ENCODE data around the gene PARP15. TPM values are rescaled to one million over a fixed set of nuclear protein-coding genes. Genes with fewer than 3 reads are reported as not detected.

The PARP15 gene
- total and polyA plus RNA-seq, 8 donors, result 0.25 to 4.5 (median 1.3) TPM; not detected in 1

DNA sequence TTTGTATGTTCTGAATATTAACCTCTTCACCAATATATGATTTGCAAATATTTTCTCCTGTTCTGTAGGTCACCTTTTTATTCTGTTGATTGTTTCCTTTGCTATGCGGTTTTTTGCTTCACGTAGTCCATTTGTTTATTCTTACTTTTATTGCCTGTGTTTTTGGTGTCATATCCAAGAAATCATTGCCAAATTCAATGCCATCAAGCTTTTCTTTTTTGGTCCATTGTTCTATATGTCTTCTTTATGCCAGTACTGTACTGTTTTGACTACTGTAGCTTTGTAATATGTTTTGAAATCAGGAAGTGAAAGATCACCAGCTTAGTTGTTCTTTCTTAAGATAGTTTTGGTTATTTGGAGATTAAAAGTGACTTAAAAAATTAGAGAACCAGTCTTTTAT lies 4.2 kb downstream of the PARP15 start:
- H3K4me3 ChIP-seq, result no peak overlapping the region
- no peak for DNase-seq

GRCh38 chr3:122582390-122582789 lies 4.9 kb downstream of the PARP15 start:
- WGBS, 5 donors, result 90 to 100% (median 95%) methylated on average over 1 of the region's 1 CpG
- intact Hi-C loops (cut with DNase I; ENCODE audit: low total_unique reads), result no loop called here
- peaks cover 0 to 27% (median 16%) of the 10 kb centered on the region in 4 donors for H3K9me3 ChIP-seq
- H3K4me3 ChIP-seq, result no peak overlapping the region
- peaks cover 0 to 4% (median 0%) of the 10 kb centered on the region in 3 donors for H3K27me3 ChIP-seq
- DNase-seq, result no peak
- H3K36me3 ChIP-seq, result no peaks in the 10 kb centered on the region
- peaks cover 0 to 9% (median 4%) of the 10 kb centered on the region in 4 donors for H3K4me1 ChIP-seq
- no peak overlapping the region for H3K27ac ChIP-seq
- TF ChIP-seq POLR2AphosphoS5 (IDR thresholded peaks at IDR 0.05) (no peak), EP300 (IDR thresholded peaks at IDR 0.05) (no peak), POLR2A (IDR thresholded peaks at IDR 0.05) (no peak)
- TF ChIP-seq, protein P1, sequence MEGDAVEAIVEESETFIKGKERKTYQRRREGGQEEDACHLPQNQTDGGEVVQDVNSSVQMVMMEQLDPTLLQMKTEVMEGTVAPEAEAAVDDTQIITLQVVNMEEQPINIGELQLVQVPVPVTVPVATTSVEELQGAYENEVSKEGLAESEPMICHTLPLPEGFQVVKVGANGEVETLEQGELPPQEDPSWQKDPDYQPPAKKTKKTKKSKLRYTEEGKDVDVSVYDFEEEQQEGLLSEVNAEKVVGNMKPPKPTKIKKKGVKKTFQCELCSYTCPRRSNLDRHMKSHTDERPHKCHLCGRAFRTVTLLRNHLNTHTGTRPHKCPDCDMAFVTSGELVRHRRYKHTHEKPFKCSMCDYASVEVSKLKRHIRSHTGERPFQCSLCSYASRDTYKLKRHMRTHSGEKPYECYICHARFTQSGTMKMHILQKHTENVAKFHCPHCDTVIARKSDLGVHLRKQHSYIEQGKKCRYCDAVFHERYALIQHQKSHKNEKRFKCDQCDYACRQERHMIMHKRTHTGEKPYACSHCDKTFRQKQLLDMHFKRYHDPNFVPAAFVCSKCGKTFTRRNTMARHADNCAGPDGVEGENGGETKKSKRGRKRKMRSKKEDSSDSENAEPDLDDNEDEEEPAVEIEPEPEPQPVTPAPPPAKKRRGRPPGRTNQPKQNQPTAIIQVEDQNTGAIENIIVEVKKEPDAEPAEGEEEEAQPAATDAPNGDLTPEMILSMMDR (IDR thresholded peaks at IDR 0.05), result no peak

More for the DNA sequence above, 4.2 kb downstream of the PARP15 start:
- Histone ChIP-seq H3K27ac (no peak overlapping the region), H3K4me1 (peaks cover 0 to 13% (median 4%) of the 10 kb centered on the region in 4 donors), H3K36me3 (no peaks in the 10 kb centered on the region), H3K9me3 (peaks cover 0 to 27% (median 16%) of the 10 kb centered on the region in 4 donors), H3K27me3 (peaks cover 0 to 4% (median 0%) of the 10 kb centered on the region in 3 donors)
- 95 to 98% (median 97%) methylated on average over 2 of the region's 2 CpGs for WGBS, 5 donors
- no peak for TF ChIP-seq EP300 (IDR thresholded peaks at IDR 0.05)
- TF ChIP-seq, protein P1 (IDR thresholded peaks at IDR 0.05), result no peak
- TF ChIP-seq POLR2A (IDR thresholded peaks at IDR 0.05), result no peak
- no peak for TF ChIP-seq POLR2AphosphoS5 (IDR thresholded peaks at IDR 0.05)
- intact Hi-C loops (cut with DNase I; ENCODE audit: low total_unique reads), result no loop called here

GRCh38 chr3:122586098-122586497 lies 8.6 kb downstream of the PARP15 start:
- Histone ChIP-seq H3K9me3 (peaks cover 0 to 27% (median 16%) of the 10 kb centered on the region in 4 donors), H3K27ac (no peak overlapping the region), H3K36me3 (no peaks in the 10 kb centered on the region), H3K27me3 (no peaks in the 10 kb centered on the region), H3K4me1 (no peaks in the 10 kb centered on the region), H3K4me3 (no peak overlapping the region)
- intact Hi-C loops (cut with DNase I; ENCODE audit: low total_unique reads), result no loop called here
- WGBS, 5 donors, result 29 to 42% (median 38%) methylated on average over 1 of the region's 1 CpG
- no peak for TF ChIP-seq EP300 (IDR thresholded peaks at IDR 0.05)
- TF ChIP-seq, protein P1 (IDR thresholded peaks at IDR 0.05), result no peak
- TF ChIP-seq POLR2AphosphoS5 (IDR thresholded peaks at IDR 0.05), result no peak
- TF ChIP-seq POLR2A (IDR thresholded peaks at IDR 0.05), result no peak
- DNase-seq, result no peak

GRCh38 chr3:122586773-122587485 lies 9.5 kb downstream of the PARP15 start:
- Histone ChIP-seq H3K27ac (no peak overlapping the region), H3K36me3 (no peaks in the 10 kb centered on the region), H3K4me3 (no peak overlapping the region), H3K27me3 (no peaks in the 10 kb centered on the region), H3K9me3 (peaks cover 0 to 20% (median 11%) of the 10 kb centered on the region in 4 donors), H3K4me1 (no peaks in the 10 kb centered on the region)
- no peak for DNase-seq
- TF ChIP-seq POLR2A (IDR thresholded peaks at IDR 0.05) (no peak), EP300 (IDR thresholded peaks at IDR 0.05) (no peak), POLR2AphosphoS5 (IDR thresholded peaks at IDR 0.05) (no peak)
- TF ChIP-seq, protein P1 (IDR thresholded peaks at IDR 0.05), result no peak
- intact Hi-C loops (cut with DNase I; ENCODE audit: low total_unique reads), result no loop called here
